Panc1 (cell line): ENCODE results near the gene PHIP. TPM values are rescaled to one million over a fixed set of nuclear protein-coding genes. Genes with fewer than 3 reads are reported as not detected.

ENCODE experiments used
- ATAC-seq: fragments of 200-7000 bp; cut with Tn5 transposase; 2 replicates; pipeline ENCODE4 v1.9.1; 2020; ENCODE audit warnings: mild to moderate bottlenecking, moderate library complexity
- Bru-seq: library from RNA; stranded (reverse); fragments of 400-500 nt; gene quantifications from one replicate; lab custom pipeline; 2021; lab: Mats Ljungman, UMichigan
- BruChase-seq, 2 experiments: library from RNA; stranded (reverse); fragments of 400-500 nt; gene quantifications; one replicate each; lab custom pipeline; 2021; lab: Mats Ljungman, UMichigan
- BruUV-seq: library from RNA; stranded (reverse); fragments of 400-500 nt; replicated peaks from 2 replicates; lab custom pipeline; 2021; lab: Mats Ljungman, UMichigan
- CTCF ChIA-PET: fragments of 300-600 bp; sonication (Branson Sonifier 250); formaldehyde crosslinking; loops from one replicate; lab custom pipeline; 2022; ENCODE audit warnings: antibody characterized with exemption; lab: Charles Lee
- POLR2A ChIA-PET: fragments of 300-600 bp; sonication (Branson Sonifier 250); formaldehyde crosslinking; loops from one replicate; lab custom pipeline; 2022; ENCODE audit warnings: antibody characterized with exemption; lab: Charles Lee
- DNase-seq: peaks from one replicate; pipeline ENCODE4 v3.0.0-alpha.2; 2010; ENCODE audit warnings: low read depth, low spot score
- H3K27ac ChIP-seq: 2 replicates; pipeline ENCODE4 v1.5.1; 2011; ENCODE audit warnings: mild to moderate bottlenecking, low read length, inconsistent platforms
- H3K27me3 ChIP-seq: fragments of 200-500 bp; sonication (Bioruptor generic); 2 replicates; pipeline ENCODE4 v1.6.0; 2014; ENCODE audit warnings: low read length, inconsistent platforms; ENCODE audit not compliant: control insufficient read depth, insufficient read depth
- H3K36me3 ChIP-seq: fragments of 200-500 bp; sonication (Bioruptor generic); 2 replicates; pipeline ENCODE4 v1.5.1; 2014; ENCODE audit warnings: inconsistent platforms, mild to moderate bottlenecking, low read length, moderate library complexity; ENCODE audit not compliant: control insufficient read depth, insufficient read depth
- H3K4me1 ChIP-seq: 2 replicates; pipeline ENCODE4 v1.5.1; 2011; ENCODE audit warnings: inconsistent platforms, mild to moderate bottlenecking, low read length, moderate library complexity; ENCODE audit not compliant: control insufficient read depth, insufficient read depth
- H3K4me3 ChIP-seq, 2 experiments: 2 replicates each; pipeline ENCODE4 v1.5.1; 2011 to 2012; ENCODE audit warnings: low read depth in 2 of 2, low read length in 2 of 2, mild to moderate bottlenecking in 2 of 2, inconsistent platforms in 1 of 2, moderate library complexity in 1 of 2
- H3K9me3 ChIP-seq: fragments of 200-500 bp; sonication (Bioruptor generic); 2 replicates; pipeline ENCODE4 v1.5.1; 2014; ENCODE audit warnings: low read depth, mild to moderate bottlenecking, inconsistent platforms, low read length, moderate library complexity; ENCODE audit not compliant: control insufficient read depth, insufficient read depth
- POLR2AphosphoS5 ChIP-seq: IDR thresholded peaks from 2 replicates; pipeline ENCODE4 v1.6.1; 2012; ENCODE audit warnings: mild to moderate bottlenecking, low read depth, low read length, moderate library complexity
- SIN3A ChIP-seq: IDR thresholded peaks from 2 replicates; pipeline ENCODE4 v1.6.1; 2012; ENCODE audit warnings: low read depth, mild to moderate bottlenecking, low read length, moderate library complexity, borderline replicate concordance; ENCODE audit not compliant: insufficient read depth
- TCF7L2 ChIP-seq: IDR thresholded peaks from 2 replicates; pipeline ENCODE4 v1.6.1; 2011; ENCODE audit warnings: mild to moderate bottlenecking, low read depth, low read length, inconsistent platforms
- in situ Hi-C: cut with HindIII; loops from 2 replicates; pipeline ENCODE4 v1.10.0; 2016; ENCODE audit warnings: low sequenced_read_pairs, low pct_unique_long_range_greater_than_20kb
- intact Hi-C: fragments of 100-400 bp; cut with micrococcal nuclease; formaldehyde crosslinking; loops from one replicate; pipeline ENCODE4 v1.10.0; 2022; ENCODE audit not compliant: unreplicated experiment
- long read RNA-seq: library from polyadenylated mRNA; unstranded; transcript quantifications from one replicate; pipeline ENCODE4 v2.0.0, GENCODE V29; 2021; ENCODE audit not compliant: unreplicated experiment
- polyA plus RNA-seq: library from polyadenylated mRNA; unstranded; fragments of >200 nt; gene quantifications from one replicate; pipeline ENCODE4 v1.2.1, GENCODE V29; 2012; ENCODE audit warnings: missing spikeins; ENCODE audit not compliant: insufficient read length
- total RNA-seq: library from RNA; stranded (reverse); gene quantifications from one replicate; pipeline ENCODE4 v1.2.1, GENCODE V29; 2021; ENCODE audit not compliant: unreplicated experiment
- TF ChIP-seq, protein P1 (sequence below), 2 experiments: IDR thresholded peaks; 2 replicates each; pipeline ENCODE4 v1.6.1; 2011 to 2012; ENCODE audit warnings: low read depth in 2 of 2, control low read depth in 1 of 2, low read length in 1 of 2, mild to moderate bottlenecking in 1 of 2, moderate library complexity in 1 of 2; ENCODE audit not compliant: insufficient read depth in 1 of 2
- TF ChIP-seq, protein P2 (sequence below): fragments of 450-650 bp; IDR thresholded peaks from 2 replicates; pipeline ENCODE4 v1.5.1; 2017; ENCODE audit warnings: mild to moderate bottlenecking

Gene PHIP
- 28.0 TPM for total RNA-seq
- polyA plus RNA-seq, result 7.8 TPM
- percentile 95 among the genes with signal in this experiment for Bru-seq, nascent RNA
- percentile 88 among the genes with signal in this experiment for BruChase-seq, experiment 1, labeled RNA remaining after a 2-hour chase
- BruChase-seq, experiment 2, labeled RNA remaining after a 6-hour chase, result percentile 88 among the genes with signal in this experiment
- long read RNA-seq, partial matches to known transcripts, result 75 of 103 reads
- long read RNA-seq, other reads (novel, unspliced or antisense), result 28 of 103 reads

- BruUV-seq, result TSS peak; percentile 97
- intact Hi-C loops (loop anchor here (5.0 kb wide), 1 partner anchor 154 kb away; the partner anchor contains the start of gene HMGN3), in situ Hi-C loops (no loop called here)
- no peaks in the 10 kb centered on the region for H3K9me3 ChIP-seq
- ChIA-PET POLR2A (interaction anchor here (0.7 to 1.6 kb wide), 2 partner anchors 211 to 465 kb away, joined by 4 to 6 read pairs; partner anchors contain the start of gene IRAK1BP1), CTCF (no interaction called here)
- H3K27me3 ChIP-seq, result no peaks in the 10 kb centered on the region
- H3K4me1 ChIP-seq, result peaks cover 29% of the 10 kb centered on the region
- ATAC-seq (peak; percentile 92), DNase-seq (peak; percentile 73)
- TF ChIP-seq, protein P1, sequence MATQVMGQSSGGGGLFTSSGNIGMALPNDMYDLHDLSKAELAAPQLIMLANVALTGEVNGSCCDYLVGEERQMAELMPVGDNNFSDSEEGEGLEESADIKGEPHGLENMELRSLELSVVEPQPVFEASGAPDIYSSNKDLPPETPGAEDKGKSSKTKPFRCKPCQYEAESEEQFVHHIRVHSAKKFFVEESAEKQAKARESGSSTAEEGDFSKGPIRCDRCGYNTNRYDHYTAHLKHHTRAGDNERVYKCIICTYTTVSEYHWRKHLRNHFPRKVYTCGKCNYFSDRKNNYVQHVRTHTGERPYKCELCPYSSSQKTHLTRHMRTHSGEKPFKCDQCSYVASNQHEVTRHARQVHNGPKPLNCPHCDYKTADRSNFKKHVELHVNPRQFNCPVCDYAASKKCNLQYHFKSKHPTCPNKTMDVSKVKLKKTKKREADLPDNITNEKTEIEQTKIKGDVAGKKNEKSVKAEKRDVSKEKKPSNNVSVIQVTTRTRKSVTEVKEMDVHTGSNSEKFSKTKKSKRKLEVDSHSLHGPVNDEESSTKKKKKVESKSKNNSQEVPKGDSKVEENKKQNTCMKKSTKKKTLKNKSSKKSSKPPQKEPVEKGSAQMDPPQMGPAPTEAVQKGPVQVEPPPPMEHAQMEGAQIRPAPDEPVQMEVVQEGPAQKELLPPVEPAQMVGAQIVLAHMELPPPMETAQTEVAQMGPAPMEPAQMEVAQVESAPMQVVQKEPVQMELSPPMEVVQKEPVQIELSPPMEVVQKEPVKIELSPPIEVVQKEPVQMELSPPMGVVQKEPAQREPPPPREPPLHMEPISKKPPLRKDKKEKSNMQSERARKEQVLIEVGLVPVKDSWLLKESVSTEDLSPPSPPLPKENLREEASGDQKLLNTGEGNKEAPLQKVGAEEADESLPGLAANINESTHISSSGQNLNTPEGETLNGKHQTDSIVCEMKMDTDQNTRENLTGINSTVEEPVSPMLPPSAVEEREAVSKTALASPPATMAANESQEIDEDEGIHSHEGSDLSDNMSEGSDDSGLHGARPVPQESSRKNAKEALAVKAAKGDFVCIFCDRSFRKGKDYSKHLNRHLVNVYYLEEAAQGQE (IDR thresholded peaks at IDR 0.05; ENCODE audit: insufficient read depth in 1 of 2, low read depth in 2 of 2, low read length in 1 of 2), result no peak
- TF ChIP-seq POLR2AphosphoS5 (peak; percentile 77), TCF7L2 (peak; percentile 59), SIN3A (peak; percentile 94)
- TF ChIP-seq, protein P2, sequence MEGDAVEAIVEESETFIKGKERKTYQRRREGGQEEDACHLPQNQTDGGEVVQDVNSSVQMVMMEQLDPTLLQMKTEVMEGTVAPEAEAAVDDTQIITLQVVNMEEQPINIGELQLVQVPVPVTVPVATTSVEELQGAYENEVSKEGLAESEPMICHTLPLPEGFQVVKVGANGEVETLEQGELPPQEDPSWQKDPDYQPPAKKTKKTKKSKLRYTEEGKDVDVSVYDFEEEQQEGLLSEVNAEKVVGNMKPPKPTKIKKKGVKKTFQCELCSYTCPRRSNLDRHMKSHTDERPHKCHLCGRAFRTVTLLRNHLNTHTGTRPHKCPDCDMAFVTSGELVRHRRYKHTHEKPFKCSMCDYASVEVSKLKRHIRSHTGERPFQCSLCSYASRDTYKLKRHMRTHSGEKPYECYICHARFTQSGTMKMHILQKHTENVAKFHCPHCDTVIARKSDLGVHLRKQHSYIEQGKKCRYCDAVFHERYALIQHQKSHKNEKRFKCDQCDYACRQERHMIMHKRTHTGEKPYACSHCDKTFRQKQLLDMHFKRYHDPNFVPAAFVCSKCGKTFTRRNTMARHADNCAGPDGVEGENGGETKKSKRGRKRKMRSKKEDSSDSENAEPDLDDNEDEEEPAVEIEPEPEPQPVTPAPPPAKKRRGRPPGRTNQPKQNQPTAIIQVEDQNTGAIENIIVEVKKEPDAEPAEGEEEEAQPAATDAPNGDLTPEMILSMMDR, result no peak
- peaks cover 2% of the 10 kb centered on the region; the same call in 1 of the 2 replicates for H3K36me3 ChIP-seq
- peak within 1 kb of the TSS; percentile 84 to 87 for H3K4me3 ChIP-seq
- peak within 1 kb of the TSS; percentile 98 for H3K27ac ChIP-seq
These were observed at the start of gene PHIP for GRCh38 chr6:79078075-79078969. Gene PHIP (minus strand): TSS chr6:79078254. CDS start chr6:79078068, 186 bp downstream.

- DNase-seq (no peak), ATAC-seq (no peak)
- no peak overlapping the region for H3K4me3 ChIP-seq
- POLR2A ChIA-PET, result interaction anchor here (0.7 kb wide), 1 partner anchor 694 kb away, joined by 3 read pairs; no protein-coding TSS in a partner anchor
- no peaks in the 10 kb centered on the region; the same call in 1 of the 2 replicates for H3K27me3 ChIP-seq
- no peaks in the 10 kb centered on the region for H3K36me3 ChIP-seq
- CTCF ChIA-PET, result no interaction called here
- TF ChIP-seq, protein P1 (IDR thresholded peaks at IDR 0.05; ENCODE audit: insufficient read depth in 1 of 2, low read depth in 2 of 2, low read length in 1 of 2), result no peak
- in situ Hi-C loops, result no loop called here
- no TSS peak for BruUV-seq
- H3K27ac ChIP-seq, result no peak overlapping the region
- no peaks in the 10 kb centered on the region for H3K9me3 ChIP-seq
- intact Hi-C loops, result no loop called here
- H3K4me1 ChIP-seq, result no peaks in the 10 kb centered on the region
These were observed 49.6 kb upstream of the PHIP start for GRCh38 chr6:79127660-79128059.
